ENCODE data around the gene KIAA1671. TPM values are rescaled to one million over a fixed set of nuclear protein-coding genes. Genes with fewer than 3 reads are reported as not detected.

Gene KIAA1671
- total RNA-seq, 4 donors from 2014 or later = 7.5 to 26.5 (median 9.1) TPM

DNA sequence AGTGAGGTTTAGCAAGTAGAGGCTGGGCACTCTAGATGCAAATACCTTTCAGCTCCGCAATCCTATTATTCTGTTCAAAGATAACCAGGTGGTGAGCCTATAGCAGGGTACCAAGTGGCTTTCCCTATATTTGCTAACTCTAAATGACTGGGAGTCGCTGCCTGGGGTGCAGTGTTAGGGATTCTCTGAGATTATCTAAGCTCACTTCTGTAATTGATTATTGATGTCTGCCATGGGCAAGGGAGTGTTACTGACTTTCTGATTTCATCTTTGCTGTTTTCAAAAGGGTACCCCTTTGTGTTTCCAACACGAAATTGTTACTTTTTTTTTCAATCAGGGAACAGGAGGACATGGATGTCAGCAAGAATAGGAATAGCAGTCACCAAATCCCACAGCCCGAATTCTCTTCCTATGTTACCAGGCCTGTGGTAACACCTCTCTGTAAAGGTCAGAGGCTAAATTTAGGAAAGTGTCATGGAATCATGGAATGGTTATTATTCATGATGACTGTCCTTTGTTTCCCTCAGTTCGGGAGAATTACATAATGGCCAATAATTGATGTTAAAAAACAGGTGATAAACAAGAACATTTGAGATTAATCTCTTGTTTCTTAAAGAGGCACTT lies 184.5 kb downstream of the KIAA1671 start:
- TF ChIP-seq CTCF (IDR thresholded peaks at IDR 0.05) = no peak
- ATAC-seq (ENCODE audit: low FRiP score) = no peak
- no peak for DNase-seq (ENCODE audit: low spot score)

DNA sequence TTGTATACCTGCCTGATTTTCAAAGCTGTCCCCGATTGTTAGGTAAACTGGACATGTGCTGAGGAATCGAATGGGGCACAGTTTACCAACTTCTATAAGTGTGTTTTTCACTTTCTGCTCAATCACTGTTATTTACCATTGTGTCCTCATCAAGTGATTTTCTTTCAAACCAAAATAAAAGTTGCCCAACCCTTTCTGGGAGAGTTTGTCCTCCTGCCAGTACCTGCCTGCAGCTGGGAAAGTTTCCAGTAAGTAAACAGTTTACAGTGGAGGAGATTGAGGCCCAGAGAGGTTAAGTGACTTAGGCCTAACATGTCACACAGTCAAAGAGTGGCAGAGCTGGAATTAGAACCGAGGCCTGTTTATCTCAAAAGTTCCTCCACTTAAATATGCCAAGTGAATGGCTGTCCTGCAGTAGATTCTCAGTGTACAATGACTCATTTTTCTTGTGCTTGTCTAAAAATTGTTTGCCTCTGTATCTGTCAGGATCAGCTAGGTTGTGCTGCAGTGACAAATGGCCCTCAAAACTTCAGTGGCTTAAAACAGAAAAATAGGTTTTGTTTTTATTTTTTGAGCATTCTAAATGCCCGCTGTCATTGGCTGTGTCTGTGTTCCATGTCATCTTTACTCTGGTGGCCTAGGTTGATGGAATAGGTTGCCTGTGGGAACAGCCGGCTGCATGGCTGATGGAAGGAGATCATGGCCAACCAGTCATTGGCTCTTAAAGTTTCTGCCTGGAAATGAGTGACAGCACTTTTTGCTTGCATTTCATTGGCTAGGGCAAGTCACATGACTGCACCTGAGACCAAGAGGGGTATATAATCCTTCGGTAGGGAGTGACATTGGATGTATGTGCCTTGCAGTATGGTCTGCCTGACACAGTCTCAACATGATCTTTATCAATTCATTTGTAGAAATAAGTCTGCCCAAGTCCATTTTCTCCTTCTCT lies 185.3 kb downstream of the KIAA1671 start:
- DNase-seq (ENCODE audit: low spot score) = no peak
- no peak for TF ChIP-seq CTCF (IDR thresholded peaks at IDR 0.05)
- ATAC-seq (ENCODE audit: low FRiP score) = no peak

DNA sequence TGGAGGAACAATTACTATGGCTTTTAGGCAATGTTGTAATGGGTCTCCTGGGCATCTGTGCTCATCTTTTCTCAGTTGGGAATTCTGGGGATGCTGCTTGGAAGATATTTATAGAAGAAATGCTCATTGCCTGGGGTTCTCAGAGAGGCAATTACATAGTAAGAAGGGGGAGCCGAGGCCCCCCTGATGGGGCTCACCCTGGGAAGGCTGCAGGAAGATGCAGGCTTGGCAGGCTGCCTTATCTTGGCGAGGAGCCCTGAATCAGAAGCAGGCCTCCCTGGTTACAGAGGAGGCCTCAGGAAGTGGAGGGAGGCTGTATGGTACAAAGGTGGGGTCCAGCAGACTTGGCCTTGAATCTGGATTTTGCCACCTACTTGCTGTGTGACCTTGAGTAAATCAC lies 186.5 kb downstream of the KIAA1671 start:
- TF ChIP-seq CTCF (IDR thresholded peaks at IDR 0.05) = no peak
- no peak for ATAC-seq (ENCODE audit: low FRiP score)
- DNase-seq (ENCODE audit: low spot score) = no peak

- DNase-seq (ENCODE audit: low spot score) (no peak), ATAC-seq (ENCODE audit: low FRiP score) (no peak)
- TF ChIP-seq CTCF (IDR thresholded peaks at IDR 0.05) = no peak
Measured at GRCh38 chr22:25142102-25142501, 189.6 kb downstream of the KIAA1671 start.

DNA sequence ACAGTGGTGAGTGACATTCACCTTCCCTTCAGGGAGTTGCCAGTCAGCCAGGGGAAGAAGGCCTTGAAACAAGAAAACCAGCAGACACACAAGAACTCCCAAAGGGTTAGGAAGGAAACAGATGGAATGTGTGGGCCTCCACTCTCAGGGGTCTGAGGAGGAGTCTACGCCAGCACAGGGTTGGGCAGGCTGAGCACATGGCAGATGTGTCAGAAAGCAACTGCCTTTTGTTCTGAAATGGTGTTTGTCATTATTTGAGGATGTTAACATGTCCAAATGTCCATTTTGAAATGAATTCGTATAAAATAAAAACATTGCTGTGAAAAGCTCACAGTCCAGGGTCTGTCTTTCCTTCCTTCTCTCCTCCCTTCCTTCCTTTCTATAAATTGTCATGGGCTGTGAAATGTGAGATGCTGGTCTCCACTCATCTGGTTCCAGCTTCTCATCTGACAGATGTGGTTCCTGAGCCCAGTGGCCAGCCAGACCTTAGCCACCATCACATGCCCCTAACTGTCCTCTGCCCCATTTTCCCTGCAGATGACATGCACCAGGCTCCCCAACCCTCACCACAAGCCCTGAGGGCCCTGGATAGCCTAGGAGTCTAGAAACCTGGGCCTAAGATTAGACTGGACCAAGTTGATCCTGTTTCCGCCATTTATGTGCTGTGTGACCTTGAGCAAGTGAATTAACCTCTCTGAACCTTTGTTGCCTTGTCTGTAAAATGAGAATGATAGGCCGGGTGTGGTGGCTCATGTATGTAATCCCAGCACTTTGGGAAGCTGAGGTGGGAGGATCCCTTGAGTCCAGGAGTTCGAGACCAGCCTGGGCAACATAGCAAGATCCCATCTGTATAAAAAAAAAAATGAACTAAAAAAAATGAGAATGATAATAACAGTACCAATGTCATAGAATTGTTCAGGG lies 190.9 kb downstream of the KIAA1671 start:
- DNase-seq (ENCODE audit: low spot score) (no peak), ATAC-seq (ENCODE audit: low FRiP score) (no peak)
- TF ChIP-seq CTCF (IDR thresholded peaks at IDR 0.05) = no peak

DNA sequence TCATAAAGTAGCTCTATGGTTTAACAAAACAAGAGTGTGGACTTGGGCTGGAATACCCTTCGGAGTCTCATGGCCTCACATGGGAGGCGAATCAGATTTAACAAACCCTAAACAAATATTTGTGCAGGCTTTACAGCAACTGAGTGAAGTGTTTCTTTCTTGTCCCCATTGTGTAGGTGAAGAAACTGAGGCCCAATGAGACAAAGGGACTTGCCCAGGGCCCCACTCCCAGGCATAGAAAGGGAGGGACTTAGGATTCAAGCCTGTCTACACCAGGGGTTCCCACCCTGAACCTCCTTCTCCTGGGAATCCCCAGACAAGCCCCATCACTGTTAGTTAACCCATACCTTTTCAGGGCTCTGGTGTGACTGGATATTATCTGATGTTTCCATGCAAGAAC lies 192.0 kb downstream of the KIAA1671 start:
- ATAC-seq (ENCODE audit: low FRiP score) (no peak), DNase-seq (ENCODE audit: low spot score) (no peak)
- no peak for TF ChIP-seq CTCF (IDR thresholded peaks at IDR 0.05)
